DOHH2 (cell line): ENCODE results near the gene FMOD.

Experiments used
- H3F3A ChIP-seq: fragments of 200-600 bp; sonication (generic), shearing (Covaris generic); 2 replicates; pipeline ENCODE4 v1.6.0; 2016; ENCODE audit warnings: antibody characterized with exemption, mild to moderate bottlenecking; ENCODE audit not compliant: control insufficient read depth, insufficient read depth
- H3K27ac ChIP-seq: fragments of 200-600 bp; sonication (generic); 2 replicates; pipeline ENCODE4 v1.5.1; 2014; ENCODE audit warnings: low read depth, mild to moderate bottlenecking, low read length, moderate library complexity
- H3K27me3 ChIP-seq: fragments of 200-600 bp; sonication (generic); 2 replicates; pipeline ENCODE4 v1.6.1; 2014; ENCODE audit warnings: mild to moderate bottlenecking, low read length, mixed read lengths; ENCODE audit not compliant: control insufficient read depth
- H3K36me3 ChIP-seq: fragments of 200-600 bp; sonication (generic); 2 replicates; pipeline ENCODE4 v1.6.1; 2014; ENCODE audit warnings: mild to moderate bottlenecking, low read length, moderate library complexity, mixed read lengths; ENCODE audit not compliant: control insufficient read depth
- H3K4me1 ChIP-seq: fragments of 200-600 bp; sonication (generic); 2 replicates; pipeline ENCODE4 v1.6.1; 2014; ENCODE audit warnings: mild to moderate bottlenecking, low read length, mixed read lengths; ENCODE audit not compliant: control insufficient read depth
- H3K4me2 ChIP-seq: fragments of 200-600 bp; sonication (generic); 2 replicates; pipeline ENCODE4 v1.6.0; 2014; ENCODE audit warnings: mild to moderate bottlenecking, low read length, moderate library complexity
- H3K4me3 ChIP-seq: fragments of 200-600 bp; sonication (generic); 2 replicates; pipeline ENCODE4 v1.5.1; 2014; ENCODE audit warnings: mild to moderate bottlenecking, low read length, mixed read lengths
- H3K79me2 ChIP-seq: fragments of 200-600 bp; sonication (generic); 2 replicates; pipeline ENCODE4 v1.6.1; 2014; ENCODE audit warnings: mild to moderate bottlenecking, low read length, mixed read lengths; ENCODE audit not compliant: control insufficient read depth
- H3K9me2 ChIP-seq: fragments of 200-600 bp; sonication (generic); replicated peaks from 2 replicates; pipeline ENCODE4 v1.6.1; 2014; ENCODE audit warnings: mild to moderate bottlenecking, low read length, mixed read lengths; ENCODE audit not compliant: control insufficient read depth
- H3K9me3 ChIP-seq: fragments of 200-600 bp; sonication (generic); 2 replicates; pipeline ENCODE4 v1.6.1; 2014; ENCODE audit warnings: antibody characterized with exemption, low read length, mixed read lengths; ENCODE audit not compliant: control insufficient read depth, insufficient read depth
- H4K20me1 ChIP-seq: fragments of 200-600 bp; sonication (generic); 2 replicates; pipeline ENCODE4 v1.6.0; 2014; ENCODE audit warnings: low read depth, mild to moderate bottlenecking, antibody characterized with exemption, low read length, moderate library complexity; ENCODE audit not compliant: control insufficient read depth, insufficient read depth
- EZH2phosphoT487 ChIP-seq: fragments of 200-600 bp; sonication (generic); IDR thresholded peaks from 2 replicates; pipeline ENCODE4 v1.6.1; 2017; ENCODE audit warnings: borderline replicate concordance, mild to moderate bottlenecking, antibody characterized with exemption, low read length, moderate library complexity, mixed read lengths
- TF ChIP-seq, protein P1 (sequence below): fragments of 200-600 bp; sonication (generic); IDR thresholded peaks from one replicate; pipeline ENCODE4 v1.5.1; 2014; ENCODE audit warnings: antibody characterized with exemption, mild to moderate bottlenecking, low read depth, low read length; ENCODE audit not compliant: poor library complexity, severe bottlenecking

FMOD gene

DNA sequence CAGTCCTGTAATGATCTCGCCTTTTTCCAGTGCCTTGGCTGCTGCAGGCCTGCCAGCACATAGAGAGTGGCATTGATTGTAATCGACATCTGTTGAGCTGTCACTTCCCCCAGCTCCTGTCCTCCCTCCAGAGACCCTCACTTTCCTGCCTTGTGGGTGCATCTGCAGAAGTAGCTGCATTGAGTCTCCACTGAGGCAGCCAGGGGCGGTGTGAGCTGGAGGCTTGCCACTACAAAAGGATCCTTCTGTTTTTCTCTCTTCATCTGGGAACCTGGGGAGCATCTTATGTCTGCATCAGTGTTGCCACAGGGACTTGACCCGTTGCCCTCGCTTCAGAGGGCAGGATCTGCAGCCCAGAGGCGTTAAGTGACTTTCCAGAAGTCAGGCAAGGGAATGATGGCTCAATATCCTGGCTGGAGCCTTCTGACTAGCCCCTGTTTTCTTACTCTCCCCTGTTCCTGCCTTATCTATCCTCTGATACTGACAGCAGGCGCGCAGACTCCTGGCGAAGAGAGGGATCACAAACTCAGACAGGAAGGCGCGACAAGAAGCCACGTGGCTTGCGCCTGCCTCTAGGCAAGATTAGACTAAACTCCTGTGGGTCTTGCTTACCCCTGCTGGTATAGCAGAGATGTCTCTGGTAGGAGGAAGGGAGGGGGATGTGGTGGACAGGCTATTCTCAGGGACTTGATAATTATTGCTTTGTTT is 13.3 kb upstream of the FMOD start:
- Histone ChIP-seq H4K20me1 (no peaks in the 10 kb centered on the region), H3K4me2 (no peak overlapping the region), H3K36me3 (no peaks in the 10 kb centered on the region), H3K4me3 (no peak overlapping the region), H3K4me1 (peaks cover 10% of the 10 kb centered on the region), H3K27me3 (peaks cover 15% of the 10 kb centered on the region), H3K9me3 (no peaks in the 10 kb centered on the region), H3K79me2 (no peaks in the 10 kb centered on the region), H3F3A (no peaks in the 10 kb centered on the region), H3K27ac (no peak overlapping the region), H3K9me2 (no peaks in the 10 kb centered on the region)
- TF ChIP-seq, protein P1, sequence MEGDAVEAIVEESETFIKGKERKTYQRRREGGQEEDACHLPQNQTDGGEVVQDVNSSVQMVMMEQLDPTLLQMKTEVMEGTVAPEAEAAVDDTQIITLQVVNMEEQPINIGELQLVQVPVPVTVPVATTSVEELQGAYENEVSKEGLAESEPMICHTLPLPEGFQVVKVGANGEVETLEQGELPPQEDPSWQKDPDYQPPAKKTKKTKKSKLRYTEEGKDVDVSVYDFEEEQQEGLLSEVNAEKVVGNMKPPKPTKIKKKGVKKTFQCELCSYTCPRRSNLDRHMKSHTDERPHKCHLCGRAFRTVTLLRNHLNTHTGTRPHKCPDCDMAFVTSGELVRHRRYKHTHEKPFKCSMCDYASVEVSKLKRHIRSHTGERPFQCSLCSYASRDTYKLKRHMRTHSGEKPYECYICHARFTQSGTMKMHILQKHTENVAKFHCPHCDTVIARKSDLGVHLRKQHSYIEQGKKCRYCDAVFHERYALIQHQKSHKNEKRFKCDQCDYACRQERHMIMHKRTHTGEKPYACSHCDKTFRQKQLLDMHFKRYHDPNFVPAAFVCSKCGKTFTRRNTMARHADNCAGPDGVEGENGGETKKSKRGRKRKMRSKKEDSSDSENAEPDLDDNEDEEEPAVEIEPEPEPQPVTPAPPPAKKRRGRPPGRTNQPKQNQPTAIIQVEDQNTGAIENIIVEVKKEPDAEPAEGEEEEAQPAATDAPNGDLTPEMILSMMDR, result no peak
- TF ChIP-seq EZH2phosphoT487, result no peak

DNA sequence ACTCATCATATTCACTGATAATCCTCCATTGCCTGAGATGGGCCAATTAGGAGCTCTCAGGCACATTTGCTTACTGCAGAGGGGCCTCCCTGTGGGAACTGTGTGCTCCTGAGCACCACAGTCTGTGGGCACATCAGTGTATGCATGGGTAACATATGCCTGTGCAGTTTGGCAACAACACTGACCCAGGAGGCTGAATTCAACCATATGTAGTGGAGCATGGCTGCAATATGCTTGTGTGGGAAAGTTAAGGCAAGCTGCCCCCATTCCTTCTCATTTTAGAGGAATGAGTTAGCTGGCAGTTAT is 11.8 kb upstream of the FMOD start:
- H3K9me3 ChIP-seq, result no peaks in the 10 kb centered on the region
- TF ChIP-seq EZH2phosphoT487, result no peak
- TF ChIP-seq, protein P1, result no peak
- H3K79me2 ChIP-seq, result no peaks in the 10 kb centered on the region
- no peaks in the 10 kb centered on the region for H4K20me1 ChIP-seq
- no peak overlapping the region for H3K4me3 ChIP-seq
- peaks cover 23% of the 10 kb centered on the region for H3K27me3 ChIP-seq
- H3K4me2 ChIP-seq, result no peak overlapping the region
- H3K4me1 ChIP-seq, result peaks cover 10% of the 10 kb centered on the region
- no peaks in the 10 kb centered on the region for H3K36me3 ChIP-seq
- no peak overlapping the region for H3K27ac ChIP-seq
- no peaks in the 10 kb centered on the region for H3K9me2 ChIP-seq
- H3F3A ChIP-seq, result no peaks in the 10 kb centered on the region

DNA sequence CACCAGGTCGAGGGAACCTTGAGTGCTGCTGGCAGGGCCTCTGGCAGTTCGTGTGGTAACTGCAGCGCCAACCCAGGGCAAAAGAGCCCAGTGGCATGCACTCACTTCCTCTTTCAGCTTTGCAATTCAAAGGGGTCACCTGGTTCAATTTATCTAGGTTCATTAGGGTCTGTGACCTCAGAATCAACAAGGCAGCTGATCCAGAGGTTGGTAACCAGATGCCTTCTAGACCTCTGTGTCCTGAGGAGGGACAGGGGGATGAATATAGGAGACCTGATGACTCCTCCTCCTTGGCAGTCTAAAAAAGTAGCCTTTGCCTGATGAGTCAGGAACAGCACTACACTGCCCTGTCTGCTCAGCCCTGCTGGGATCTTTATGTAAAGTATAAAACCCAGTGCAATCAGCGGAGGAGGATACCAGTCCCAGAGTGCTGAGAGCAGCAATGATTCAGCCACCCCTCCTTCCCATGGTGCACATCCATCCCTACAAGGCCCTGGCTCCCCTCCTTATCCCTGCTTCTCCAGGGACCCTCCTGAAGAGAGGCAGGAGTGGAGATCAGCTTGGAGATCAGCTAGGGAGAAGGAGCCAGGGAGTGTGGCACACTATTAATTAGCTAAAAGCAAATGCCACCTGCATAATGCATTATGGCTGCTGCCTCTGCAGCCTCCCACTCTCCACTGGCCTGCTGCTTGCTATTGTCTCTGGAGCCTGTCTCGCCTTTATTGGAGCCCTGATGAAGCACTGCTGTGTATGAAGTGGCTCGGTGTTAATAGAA is 11.2 kb upstream of the FMOD start:
- Histone ChIP-seq H4K20me1 (no peaks in the 10 kb centered on the region), H3K36me3 (no peaks in the 10 kb centered on the region), H3K79me2 (no peaks in the 10 kb centered on the region), H3K9me2 (no peaks in the 10 kb centered on the region), H3K27me3 (peaks cover 28% of the 10 kb centered on the region), H3F3A (no peaks in the 10 kb centered on the region), H3K27ac (no peak overlapping the region), H3K4me2 (0 out of 2 replicates have a peak overlapping the region, but pooled peaks have one; percentile 1), H3K4me1 (peaks cover 10% of the 10 kb centered on the region), H3K9me3 (no peaks in the 10 kb centered on the region), H3K4me3 (no peak overlapping the region)
- TF ChIP-seq, protein P1, result no peak
- no peak for TF ChIP-seq EZH2phosphoT487
